Measurements from ENCODE around the gene XRRA1.

XRRA1 gene

DNA sequence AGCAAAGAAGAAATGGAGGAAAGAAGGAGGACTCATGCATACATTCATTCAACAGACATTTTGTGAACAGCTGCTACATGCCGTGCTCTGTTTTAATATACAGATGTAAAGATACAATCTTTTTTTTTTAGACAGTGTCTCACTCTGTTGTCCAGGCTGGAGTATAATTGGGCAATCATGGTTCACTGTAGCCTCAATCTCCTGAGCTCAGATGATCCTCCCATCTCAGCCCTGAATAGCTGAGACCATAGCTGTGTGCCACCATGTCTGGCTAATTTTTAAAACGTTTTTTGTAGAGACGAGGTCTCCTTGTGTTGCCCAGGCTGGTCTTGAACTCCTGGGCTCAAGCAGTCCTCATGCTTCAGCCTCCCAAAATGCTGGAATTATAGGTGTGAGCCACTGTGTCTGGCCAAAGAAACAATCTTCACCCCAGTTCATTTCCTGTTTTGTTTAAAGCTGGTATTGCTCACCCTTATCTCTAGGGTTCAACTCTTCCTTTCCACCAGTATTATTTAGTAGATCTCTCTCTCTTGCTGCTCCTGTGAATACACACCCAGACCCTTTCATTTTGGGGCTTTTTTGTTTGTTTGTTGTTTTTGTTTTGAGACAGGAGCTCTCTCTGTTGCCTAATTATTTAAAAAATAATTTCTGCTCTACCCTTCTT, 130.5 kb downstream of the XRRA1 start:
- no peak overlapping the region for H3K27ac ChIP-seq
- H3K4me1 ChIP-seq = peaks cover 0 to 51% (median 16%) of the 10 kb centered on the region in 4 donors
- H3K9me3 ChIP-seq = no peaks in the 10 kb centered on the region
- H3K36me3 ChIP-seq = peaks cover 0 to 18% (median 0%) of the 10 kb centered on the region in 3 donors
- intact Hi-C loops (cut with DNase I; ENCODE audit: low total_unique reads) = no loop called here
- DNase-seq = no peak
- no peak overlapping the region for H3K4me3 ChIP-seq
- no peaks in the 10 kb centered on the region for H3K27me3 ChIP-seq
- TF ChIP-seq, protein P1, sequence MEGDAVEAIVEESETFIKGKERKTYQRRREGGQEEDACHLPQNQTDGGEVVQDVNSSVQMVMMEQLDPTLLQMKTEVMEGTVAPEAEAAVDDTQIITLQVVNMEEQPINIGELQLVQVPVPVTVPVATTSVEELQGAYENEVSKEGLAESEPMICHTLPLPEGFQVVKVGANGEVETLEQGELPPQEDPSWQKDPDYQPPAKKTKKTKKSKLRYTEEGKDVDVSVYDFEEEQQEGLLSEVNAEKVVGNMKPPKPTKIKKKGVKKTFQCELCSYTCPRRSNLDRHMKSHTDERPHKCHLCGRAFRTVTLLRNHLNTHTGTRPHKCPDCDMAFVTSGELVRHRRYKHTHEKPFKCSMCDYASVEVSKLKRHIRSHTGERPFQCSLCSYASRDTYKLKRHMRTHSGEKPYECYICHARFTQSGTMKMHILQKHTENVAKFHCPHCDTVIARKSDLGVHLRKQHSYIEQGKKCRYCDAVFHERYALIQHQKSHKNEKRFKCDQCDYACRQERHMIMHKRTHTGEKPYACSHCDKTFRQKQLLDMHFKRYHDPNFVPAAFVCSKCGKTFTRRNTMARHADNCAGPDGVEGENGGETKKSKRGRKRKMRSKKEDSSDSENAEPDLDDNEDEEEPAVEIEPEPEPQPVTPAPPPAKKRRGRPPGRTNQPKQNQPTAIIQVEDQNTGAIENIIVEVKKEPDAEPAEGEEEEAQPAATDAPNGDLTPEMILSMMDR (IDR thresholded peaks at IDR 0.05) = no peak

DNA sequence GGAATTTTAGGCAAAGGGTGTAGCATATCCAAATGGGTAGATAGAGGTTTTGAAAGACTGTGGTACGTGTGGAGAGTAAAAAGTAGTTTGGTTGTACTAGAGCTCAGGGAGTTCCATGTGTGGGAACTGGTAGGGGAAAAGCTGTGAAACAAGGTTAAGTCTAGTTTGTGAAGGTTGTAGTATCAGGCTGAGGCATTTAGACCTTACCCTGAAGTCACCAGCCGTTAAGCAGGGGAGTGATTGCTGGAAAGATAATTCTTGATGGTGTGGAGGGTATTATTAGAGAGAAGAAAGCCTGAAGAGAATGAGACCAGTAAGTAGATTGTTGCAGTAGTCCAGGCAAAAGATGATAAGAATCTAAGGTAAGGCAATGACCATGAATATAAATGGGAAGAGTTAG, 132.2 kb downstream of the XRRA1 start:
- Histone ChIP-seq H3K9me3 (no peaks in the 10 kb centered on the region), H3K36me3 (peaks cover 0 to 10% (median 0%) of the 10 kb centered on the region in 3 donors), H3K4me3 (no peak overlapping the region), H3K27ac (no peak overlapping the region), H3K27me3 (no peaks in the 10 kb centered on the region), H3K4me1 (peaks cover 0 to 34% (median 5%) of the 10 kb centered on the region in 4 donors)
- TF ChIP-seq, protein P1 (IDR thresholded peaks at IDR 0.05) = no peak
- no peak for DNase-seq
- intact Hi-C loops (cut with DNase I; ENCODE audit: low total_unique reads) = no loop called here

DNA sequence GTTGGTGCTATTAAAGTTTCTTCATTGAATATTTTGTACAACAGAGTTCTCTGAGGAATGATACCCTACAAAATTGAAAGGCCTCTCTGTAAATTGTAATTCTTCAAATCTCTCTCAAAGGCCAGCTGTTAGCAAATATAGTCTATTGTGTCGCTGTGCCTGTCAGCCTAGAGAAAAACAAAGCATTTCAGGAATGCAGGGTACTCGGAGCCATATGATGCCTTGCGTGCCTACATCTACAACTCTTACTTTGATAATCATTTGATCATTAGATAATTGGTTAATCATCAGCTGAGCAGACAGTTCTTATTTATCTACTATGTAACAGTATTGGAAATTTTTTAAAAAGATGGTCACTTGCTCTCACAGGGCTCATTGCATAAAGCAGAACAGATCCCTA, 132.9 kb downstream of the XRRA1 start:
- no peak overlapping the region for H3K27ac ChIP-seq
- TF ChIP-seq, protein P1 (IDR thresholded peaks at IDR 0.05) = no peak
- peaks cover 0 to 10% (median 0%) of the 10 kb centered on the region in 3 donors for H3K36me3 ChIP-seq
- H3K4me1 ChIP-seq = peaks cover 0 to 29% (median 5%) of the 10 kb centered on the region in 4 donors
- no peaks in the 10 kb centered on the region for H3K27me3 ChIP-seq
- no peak for DNase-seq
- no peak overlapping the region for H3K4me3 ChIP-seq
- intact Hi-C loops (cut with DNase I; ENCODE audit: low total_unique reads) = no loop called here
- no peaks in the 10 kb centered on the region for H3K9me3 ChIP-seq

DNA sequence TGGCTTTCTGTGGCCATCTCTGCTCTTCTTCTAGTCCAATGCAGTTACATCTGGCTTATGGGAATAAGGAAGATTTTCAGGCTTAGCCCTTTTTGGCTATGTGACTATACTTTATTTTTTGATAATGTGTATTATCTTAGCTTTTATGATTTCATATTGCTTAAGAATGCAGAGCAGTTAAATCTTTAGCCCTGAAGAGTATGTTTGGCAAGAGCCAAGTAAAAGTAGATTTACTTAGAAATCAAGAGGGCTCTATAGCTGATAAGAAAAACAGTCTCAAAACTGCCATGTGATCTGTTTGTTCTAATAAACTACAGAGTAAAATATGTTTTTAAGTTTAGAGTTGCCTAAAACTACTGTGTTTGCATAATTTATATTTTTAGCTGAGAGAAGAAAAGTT, 139.1 kb downstream of the XRRA1 start:
- Histone ChIP-seq H3K4me1 (peaks cover 0 to 31% (median 12%) of the 10 kb centered on the region in 4 donors), H3K27ac (no peak overlapping the region), H3K36me3 (no peaks in the 10 kb centered on the region), H3K27me3 (no peaks in the 10 kb centered on the region), H3K9me3 (no peaks in the 10 kb centered on the region), H3K4me3 (no peak overlapping the region)
- TF ChIP-seq, protein P1 (IDR thresholded peaks at IDR 0.05) = no peak
- intact Hi-C loops (cut with DNase I; ENCODE audit: low total_unique reads) = no loop called here
- no peak for DNase-seq

DNA sequence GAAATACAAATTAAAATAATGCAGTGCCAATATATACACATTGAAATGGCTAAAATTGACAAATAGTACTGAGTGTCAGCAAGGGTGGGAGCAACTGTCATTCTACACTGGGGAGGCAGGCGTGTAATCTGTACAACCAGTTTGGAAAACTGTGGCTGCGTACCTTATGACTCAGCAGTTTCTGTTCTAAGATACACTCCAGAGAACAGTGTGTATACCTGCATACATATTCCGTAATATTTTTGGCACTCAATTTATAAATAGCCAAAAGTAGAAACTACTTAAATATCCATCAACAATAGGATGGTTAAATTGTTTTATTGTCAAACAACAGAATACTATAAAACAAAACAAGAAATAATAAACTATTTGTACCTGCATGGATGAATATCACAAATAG, 142.6 kb downstream of the XRRA1 start:
- TF ChIP-seq, protein P1 (IDR thresholded peaks at IDR 0.05) = no peak
- H3K4me1 ChIP-seq = peaks cover 0 to 36% (median 12%) of the 10 kb centered on the region in 4 donors

More for the DNA sequence above, 142.6 kb downstream of the XRRA1 start:
- DNase-seq = no peak
- intact Hi-C loops (cut with DNase I; ENCODE audit: low total_unique reads) = no loop called here
- Histone ChIP-seq H3K27ac (no peak overlapping the region), H3K27me3 (no peaks in the 10 kb centered on the region), H3K9me3 (no peaks in the 10 kb centered on the region), H3K36me3 (no peaks in the 10 kb centered on the region), H3K4me3 (no peak overlapping the region)
